PC-3 (cell line): ENCODE measurements around the gene CSRP1. TPM values are rescaled to one million over a fixed set of nuclear protein-coding genes. Genes with fewer than 3 reads are reported as not detected.

ENCODE experiments used
- ATAC-seq: fragments of 200-7000 bp; cut with Tn5 transposase; 2 replicates; pipeline ENCODE4 v1.9.1; 2020; ENCODE audit warnings: mild to moderate bottlenecking, moderate library complexity
- BruUV-seq: library from RNA; stranded (reverse); fragments of 400-500 nt; replicated peaks from 2 replicates; lab custom pipeline; 2021; lab: Mats Ljungman, UMichigan
- CTCF ChIA-PET: fragments of 300-600 bp; sonication (Branson Sonifier 250); formaldehyde crosslinking; loops from one replicate; lab custom pipeline; 2022; ENCODE audit warnings: antibody characterized with exemption; lab: Charles Lee
- POLR2A ChIA-PET: fragments of 300-600 bp; sonication (Branson Sonifier 250); formaldehyde crosslinking; loops from one replicate; lab custom pipeline; 2022; ENCODE audit warnings: antibody characterized with exemption; ENCODE audit not compliant: unreplicated experiment; lab: Charles Lee
- DNase-seq: peaks from one replicate; pipeline ENCODE4 v3.0.0-alpha.2; 2015
- H2AFZ ChIP-seq: fragments of 300-600 bp; sonication (generic); 2 replicates; pipeline ENCODE4 v1.6.0; 2016; ENCODE audit warnings: antibody characterized with exemption, low read length
- H3F3A ChIP-seq: fragments of 300-600 bp; sonication (generic); one replicate; pipeline ENCODE4 v1.6.0; 2017; ENCODE audit warnings: antibody characterized with exemption, low read length, control low read depth, mild to moderate bottlenecking; ENCODE audit not compliant: unreplicated experiment
- H3K27ac ChIP-seq: fragments of 300-600 bp; sonication (generic); 2 replicates; pipeline ENCODE4 v1.5.1; 2016; ENCODE audit warnings: mild to moderate bottlenecking, low read length
- H3K27me3 ChIP-seq: fragments of 300-600 bp; sonication (generic); 2 replicates; pipeline ENCODE4 v1.6.1; 2016; ENCODE audit warnings: low read length, mixed read lengths
- H3K36me3 ChIP-seq: fragments of 300-600 bp; sonication (generic); 2 replicates; pipeline ENCODE4 v1.6.1; 2016; ENCODE audit warnings: low read depth, mixed run types, low read length, mixed read lengths
- H3K4me1 ChIP-seq: fragments of 300-600 bp; sonication (generic); 2 replicates; pipeline ENCODE4 v1.5.1; 2016; ENCODE audit warnings: low read length; ENCODE audit not compliant: insufficient read depth
- H3K4me2 ChIP-seq: fragments of 300-600 bp; sonication (generic); 2 replicates; pipeline ENCODE4 v1.6.0; 2016; ENCODE audit warnings: low read length
- H3K4me3 ChIP-seq: fragments of 300-600 bp; sonication (generic); 2 replicates; pipeline ENCODE4 v1.5.1; 2016; ENCODE audit warnings: mild to moderate bottlenecking, low read length, mixed read lengths
- H3K79me2 ChIP-seq: fragments of 300-600 bp; sonication (generic); 2 replicates; pipeline ENCODE4 v1.6.1; 2017; ENCODE audit warnings: low read length, mixed read lengths
- H3K9ac ChIP-seq: fragments of 300-600 bp; sonication (generic); 2 replicates; pipeline ENCODE4 v1.6.0; 2016; ENCODE audit warnings: mild to moderate bottlenecking, low read length
- H3K9me2 ChIP-seq: fragments of 300-600 bp; sonication (generic); replicated peaks from 2 replicates; pipeline ENCODE4 v1.6.1; 2016; ENCODE audit warnings: mixed run types, low read length, mixed read lengths
- H3K9me3 ChIP-seq: fragments of 300-600 bp; sonication (generic); 2 replicates; pipeline ENCODE4 v1.6.1; 2016; ENCODE audit warnings: low read length, mixed read lengths
- H4K20me1 ChIP-seq: fragments of 300-600 bp; sonication (generic); 2 replicates; pipeline ENCODE4 v1.6.1; 2016; ENCODE audit warnings: low read length, mixed read lengths
- CTCF ChIP-seq: fragments of 300-600 bp; sonication (generic); conservative IDR thresholded peaks from 2 replicates; pipeline ENCODE4 v1.5.1; 2017; ENCODE audit warnings: antibody characterized with exemption, low read depth, mild to moderate bottlenecking, low read length
- EZH2 ChIP-seq: fragments of 300-600 bp; sonication (generic); IDR thresholded peaks from one replicate; pipeline ENCODE4 v1.6.1; 2017; ENCODE audit warnings: antibody characterized with exemption, mild to moderate bottlenecking, low read length; ENCODE audit not compliant: unreplicated experiment
- EZH2phosphoT487 ChIP-seq: fragments of 300-600 bp; sonication (generic); IDR thresholded peaks from 2 replicates; pipeline ENCODE4 v1.6.1; 2018; ENCODE audit warnings: mild to moderate bottlenecking, antibody characterized with exemption, low read length, borderline replicate concordance
- intact Hi-C: fragments of 100-400 bp; cut with micrococcal nuclease; formaldehyde crosslinking; loops from 2 replicates; pipeline ENCODE4 v1.9.0; 2023
- total RNA-seq: library from RNA; depleted of rRNA; stranded (reverse); fragments of >200 nt; gene quantifications from 2 replicates; pipeline ENCODE4 v1.2.3, GENCODE V29; 2014

CSRP1 gene
- total RNA-seq, 1 experiment from 2014 or later = 147 TPM

- Histone ChIP-seq H4K20me1 (no peaks in the 10 kb centered on the region), H3K79me2 (no peaks in the 10 kb centered on the region), H2AFZ (no peak overlapping the region), H3K36me3 (no peaks in the 10 kb centered on the region), H3K4me3 (no peak overlapping the region), H3K27me3 (no peaks in the 10 kb centered on the region), H3K27ac (no peak overlapping the region), H3K4me1 (peaks cover 30% of the 10 kb centered on the region), H3F3A (no peaks in the 10 kb centered on the region), H3K9ac (no peak overlapping the region), H3K4me2 (no peak overlapping the region), H3K9me2 (no peaks in the 10 kb centered on the region), H3K9me3 (no peaks in the 10 kb centered on the region)
- no TSS peak for BruUV-seq
- POLR2A ChIA-PET = no interaction called here
- intact Hi-C loops = loop anchor here (1.0 to 2.0 kb wide), 3 partner anchors 14 to 64 kb away; no protein-coding TSS in a partner anchor
- CTCF ChIA-PET = interaction anchor here (1.7 to 2.6 kb wide), 4 partner anchors 13 to 64 kb away, joined by 11 to 64 read pairs (median 29); no protein-coding TSS in a partner anchor
- no peak for ATAC-seq
- no peak for TF ChIP-seq EZH2phosphoT487
- TF ChIP-seq CTCF = no peak
- no peak for TF ChIP-seq EZH2
- no peak for DNase-seq
Measured at GRCh38 chr1:201448990-201449389, 57.9 kb downstream of the CSRP1 start.

GRCh38 chr1:201447903-201448871 lies 58.7 kb downstream of the CSRP1 start:
- ChIA-PET POLR2A (interaction anchor here (0.6 to 0.7 kb wide), 4 partner anchors 14 to 54 kb away, joined by 3 to 27 read pairs (median 10); no protein-coding TSS in a partner anchor), CTCF (interaction anchor here (0.5 to 2.6 kb wide), 15 partner anchors 8 to 429 kb away, joined by 3 to 64 read pairs (median 7); partner anchors contain the start of gene PHLDA3)
- no TSS peak for BruUV-seq
- Histone ChIP-seq H3K9me2 (no peaks in the 10 kb centered on the region), H3F3A (no peaks in the 10 kb centered on the region), H3K4me3 (no peak overlapping the region), H3K4me1 (peaks cover 29% of the 10 kb centered on the region), H3K9ac (no peak overlapping the region), H3K27me3 (no peaks in the 10 kb centered on the region), H3K36me3 (no peaks in the 10 kb centered on the region), H2AFZ (peak overlapping the region; percentile 61), H3K79me2 (no peaks in the 10 kb centered on the region), H3K4me2 (peak overlapping the region; percentile 53), H3K9me3 (no peaks in the 10 kb centered on the region), H4K20me1 (no peaks in the 10 kb centered on the region), H3K27ac (peak overlapping the region; percentile 27)
- peak; percentile 97 for DNase-seq
- intact Hi-C loops = loop anchor here (1.0 to 2.0 kb wide), 3 partner anchors 15 to 65 kb away; no protein-coding TSS in a partner anchor
- ATAC-seq = peak; percentile 97
- TF ChIP-seq EZH2 (no peak), EZH2phosphoT487 (no peak), CTCF (peak; percentile 100)
